ENCODE measurements around the gene ATXN10. TPM values are rescaled to one million over a fixed set of nuclear protein-coding genes. Genes with fewer than 3 reads are reported as not detected.
"Not testable (repeated sequence)": the region's sequence is repeated elsewhere in the genome, so short reads cannot be mapped to it uniquely, and the experiment has no call there.

The ATXN10 gene
- 69.8 and 111 TPM in 2 replicates for total RNA-seq (2014; rRNA removed; shearing (Covaris generic))

GRCh38 chr22:45671783-45672563 lies at the start of gene ATXN10:
TSS of gene ATXN10 (plus strand) at chr22:45671834. CDS start at chr22:45672064, 230 bp downstream.
- peak; percentile 52 for DNase-seq (ENCODE audit: low spot score)

- no peak for DNase-seq (ENCODE audit: low spot score)
These were observed 49.6 kb upstream of the ATXN10 start for GRCh38 chr22:45621836-45622600.

- DNase-seq (ENCODE audit: low spot score) = not testable (repeated sequence)
These were observed 48.0 kb upstream of the ATXN10 start for GRCh38 chr22:45623464-45624145.

GRCh38 chr22:45626198-45626651 lies 45.4 kb upstream of the ATXN10 start:
- DNase-seq (ENCODE audit: low spot score) = peak; percentile 61

- DNase-seq (ENCODE audit: low spot score) = no peak
These were observed 44.0 kb upstream of the ATXN10 start for GRCh38 chr22:45627489-45628233.

- no peak for DNase-seq (ENCODE audit: low spot score)
These were observed 43.1 kb upstream of the ATXN10 start for GRCh38 chr22:45628515-45628914.

- DNase-seq (ENCODE audit: low spot score) = no peak
These were observed 42.1 kb upstream of the ATXN10 start for GRCh38 chr22:45629469-45630089.

GRCh38 chr22:45630436-45630835 lies 41.2 kb upstream of the ATXN10 start:
- no peak for DNase-seq (ENCODE audit: low spot score)

- no peak for DNase-seq (ENCODE audit: low spot score)
These were observed 40.3 kb upstream of the ATXN10 start for GRCh38 chr22:45631140-45631840.

- no peak for DNase-seq (ENCODE audit: low spot score)
These were observed 39.8 kb upstream of the ATXN10 start for GRCh38 chr22:45631841-45632238.

GRCh38 chr22:45632791-45633515 lies 38.7 kb upstream of the ATXN10 start:
- no peak for DNase-seq (ENCODE audit: low spot score)

GRCh38 chr22:45636683-45637082 lies 35.0 kb upstream of the ATXN10 start:
- DNase-seq (ENCODE audit: low spot score) = no peak

- DNase-seq (ENCODE audit: low spot score) = no peak
These were observed 33.4 kb upstream of the ATXN10 start for GRCh38 chr22:45638197-45638596.

- DNase-seq (ENCODE audit: low spot score) = peak; percentile 83
These were observed 32.5 kb upstream of the ATXN10 start for GRCh38 chr22:45638834-45639746.

GRCh38 chr22:45639747-45640102 lies 31.9 kb upstream of the ATXN10 start:
- no peak for DNase-seq (ENCODE audit: low spot score)

GRCh38 chr22:45640291-45640940 lies 31.2 kb upstream of the ATXN10 start:
- DNase-seq (ENCODE audit: low spot score) = no peak

- DNase-seq (ENCODE audit: low spot score) = no peak
These were observed 30.6 kb upstream of the ATXN10 start for GRCh38 chr22:45640941-45641621.

- no peak for DNase-seq (ENCODE audit: low spot score)
These were observed 28.6 kb upstream of the ATXN10 start for GRCh38 chr22:45642986-45643385.
